ENCODE data around the gene EPHB3. TPM values are rescaled to one million over a fixed set of nuclear protein-coding genes. Genes with fewer than 3 reads are reported as not detected.

EPHB3 gene
- total RNA-seq, 1 donor from 2014 or later = 1.6 TPM

GRCh38 chr3:184592371-184593219, 31.0 kb downstream of the EPHB3 start:
- intact Hi-C loops (cut with DNase I) = no loop called here
- peak; percentile 20 for ATAC-seq
- no peak for DNase-seq (ENCODE audit: missing footprints)

GRCh38 chr3:184593220-184593927, 31.8 kb downstream of the EPHB3 start:
- ATAC-seq = peak; percentile 40
- no peak for DNase-seq (ENCODE audit: missing footprints)
- intact Hi-C loops (cut with DNase I) = no loop called here

- no peak for ATAC-seq
- intact Hi-C loops (cut with DNase I) = no loop called here
- no peak for DNase-seq (ENCODE audit: missing footprints)
Observed at GRCh38 chr3:184593928-184594303, 32.3 kb downstream of the EPHB3 start.

GRCh38 chr3:184594371-184595001, 32.9 kb downstream of the EPHB3 start:
- DNase-seq (ENCODE audit: missing footprints) (no peak), ATAC-seq (no peak)
- intact Hi-C loops (cut with DNase I) = no loop called here

- intact Hi-C loops (cut with DNase I) = no loop called here
- DNase-seq (ENCODE audit: missing footprints) = no peak
- ATAC-seq = no peak
Observed at GRCh38 chr3:184595726-184596125, 34.1 kb downstream of the EPHB3 start.

GRCh38 chr3:184596233-184596632, 34.6 kb downstream of the EPHB3 start:
- DNase-seq (ENCODE audit: missing footprints) = no peak
- intact Hi-C loops (cut with DNase I) = no loop called here
- no peak for ATAC-seq

GRCh38 chr3:184596886-184597575, 35.4 kb downstream of the EPHB3 start:
- DNase-seq (ENCODE audit: missing footprints) = no peak
- ATAC-seq = no peak
- intact Hi-C loops (cut with DNase I) = no loop called here

- ATAC-seq = peak; percentile 27
- intact Hi-C loops (cut with DNase I) = no loop called here
Observed at GRCh38 chr3:184597829-184598573, 36.4 kb downstream of the EPHB3 start.

GRCh38 chr3:184598574-184598927, 37.0 kb downstream of the EPHB3 start:
- DNase-seq (ENCODE audit: missing footprints) (no peak), ATAC-seq (no peak)
- intact Hi-C loops (cut with DNase I) = no loop called here

More at GRCh38 chr3:184597829-184598573, 36.4 kb downstream of the EPHB3 start:
- DNase-seq (ENCODE audit: missing footprints) = no peak

- DNase-seq (ENCODE audit: missing footprints) (no peak), ATAC-seq (no peak)
- intact Hi-C loops (cut with DNase I) = no loop called here
Observed at GRCh38 chr3:184599143-184599542, 37.6 kb downstream of the EPHB3 start.

- ATAC-seq (no peak), DNase-seq (ENCODE audit: missing footprints) (no peak)
- intact Hi-C loops (cut with DNase I) = no loop called here
Observed at GRCh38 chr3:184600685-184601377, 39.2 kb downstream of the EPHB3 start.

GRCh38 chr3:184601576-184602371, 40.2 kb downstream of the EPHB3 start:
- DNase-seq (ENCODE audit: missing footprints) = no peak
- ATAC-seq = no peak
- intact Hi-C loops (cut with DNase I) = no loop called here

- intact Hi-C loops (cut with DNase I) = no loop called here
- ATAC-seq (peak; percentile 46), DNase-seq (ENCODE audit: missing footprints) (no peak)
Observed at GRCh38 chr3:184602372-184603150, 41.0 kb downstream of the EPHB3 start.

- no peak for DNase-seq (ENCODE audit: missing footprints)
- peak; percentile 11 for ATAC-seq
- intact Hi-C loops (cut with DNase I) = no loop called here
Observed at GRCh38 chr3:184603151-184604030, 41.8 kb downstream of the EPHB3 start.

GRCh38 chr3:184604039-184604601, 42.5 kb downstream of the EPHB3 start:
- ATAC-seq (peak; percentile 35), DNase-seq (ENCODE audit: missing footprints) (no peak)
- intact Hi-C loops (cut with DNase I) = no loop called here
